Stimulated activated CD4-positive, alpha-beta T cell treated with anti-CD3 and anti-CD28 coated beads, Interleukin-15, amount 100 ng/mL, for 24 hours (primary cell): ENCODE measurements around the gene JMJD8.
A peak's percentile ranks its signal among the peaks of the same experiment; 100 is the strongest.

ENCODE experiments used
- DNase-seq: peaks from one replicate; pipeline ENCODE4 v3.0.0-alpha.2; 2020

The JMJD8 gene

DNA sequence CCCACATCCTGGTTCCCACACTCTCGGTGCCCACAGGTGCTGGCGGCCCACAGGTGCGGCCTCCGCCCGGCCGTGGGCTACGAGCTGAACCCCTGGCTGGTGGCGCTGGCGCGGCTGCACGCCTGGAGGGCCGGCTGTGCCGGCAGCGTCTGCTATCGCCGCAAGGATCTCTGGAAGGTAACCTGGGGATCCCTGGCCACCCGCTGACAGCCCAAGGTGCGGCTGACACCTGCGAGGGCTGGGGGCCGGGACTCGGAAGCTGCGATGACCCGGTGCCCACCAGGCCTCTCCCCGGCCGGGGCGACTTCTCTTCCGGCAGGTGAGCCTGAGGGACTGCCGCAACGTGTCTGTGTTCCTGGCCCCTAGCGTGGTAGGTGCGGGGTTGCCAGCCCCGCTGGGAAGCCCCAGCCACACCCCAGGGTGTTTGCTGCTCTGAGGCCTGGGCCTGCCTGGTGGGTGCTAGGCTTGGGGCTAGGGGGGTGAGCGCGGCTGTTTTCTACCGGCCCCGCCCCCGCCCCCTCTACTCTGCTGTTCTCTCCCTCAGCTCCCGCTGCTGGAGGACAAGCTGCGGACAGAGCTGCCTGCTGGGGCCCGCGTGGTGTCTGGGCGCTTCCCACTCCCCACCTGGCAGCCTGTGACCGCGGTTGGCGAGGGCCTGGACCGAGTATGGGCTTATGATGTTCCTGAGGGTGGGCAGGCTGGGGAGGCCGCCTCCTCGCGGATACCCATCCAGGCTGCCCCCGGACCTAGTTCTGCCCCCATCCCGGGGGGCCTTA is 37.8 kb upstream of the JMJD8 start:
- DNase-seq: no peak

DNA sequence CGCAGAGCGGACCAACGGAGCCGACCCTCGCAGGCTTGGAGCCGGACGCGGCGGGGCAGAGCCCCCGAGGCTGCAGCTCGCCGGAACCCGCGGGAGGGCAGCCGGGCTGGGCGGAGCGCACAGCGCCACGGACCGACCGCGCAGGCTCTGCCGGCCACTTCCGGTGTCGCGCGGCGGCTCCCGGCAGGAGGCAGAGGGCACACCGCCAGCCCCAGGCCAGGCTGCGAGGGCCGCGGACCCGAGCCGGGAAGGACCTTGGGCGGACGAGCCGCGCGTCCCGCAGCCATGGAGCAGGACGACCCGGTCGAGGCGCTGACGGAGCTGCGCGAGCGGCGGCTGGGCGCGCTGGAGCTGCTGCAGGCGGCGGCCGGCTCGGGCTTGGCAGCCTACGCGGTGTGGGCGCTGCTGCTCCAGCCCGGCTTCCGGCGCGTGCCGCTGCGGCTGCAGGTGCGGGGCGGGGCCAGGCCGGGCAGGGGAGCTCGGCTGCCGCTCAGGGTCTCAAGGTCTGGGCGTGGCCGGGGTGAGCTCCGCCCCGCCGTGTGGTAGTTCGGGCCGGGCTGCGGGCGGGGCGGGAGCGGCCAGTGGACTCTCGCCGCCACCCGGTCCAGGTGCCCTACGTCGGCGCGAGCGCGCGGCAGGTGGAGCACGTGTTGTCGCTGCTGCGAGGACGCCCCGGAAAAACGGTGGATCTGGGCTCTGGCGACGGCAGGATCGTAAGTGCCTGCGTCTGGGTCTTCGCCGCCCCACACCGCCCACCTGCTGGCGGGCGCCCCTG is 37.0 kb upstream of the JMJD8 start, which contains the start of gene ANTKMT:
TSS of gene ANTKMT (plus strand) at position 157 of the 775 bp plus-strand sequence. CDS start at position 286, 129 bp downstream.
- peak; percentile 90 for DNase-seq

DNA sequence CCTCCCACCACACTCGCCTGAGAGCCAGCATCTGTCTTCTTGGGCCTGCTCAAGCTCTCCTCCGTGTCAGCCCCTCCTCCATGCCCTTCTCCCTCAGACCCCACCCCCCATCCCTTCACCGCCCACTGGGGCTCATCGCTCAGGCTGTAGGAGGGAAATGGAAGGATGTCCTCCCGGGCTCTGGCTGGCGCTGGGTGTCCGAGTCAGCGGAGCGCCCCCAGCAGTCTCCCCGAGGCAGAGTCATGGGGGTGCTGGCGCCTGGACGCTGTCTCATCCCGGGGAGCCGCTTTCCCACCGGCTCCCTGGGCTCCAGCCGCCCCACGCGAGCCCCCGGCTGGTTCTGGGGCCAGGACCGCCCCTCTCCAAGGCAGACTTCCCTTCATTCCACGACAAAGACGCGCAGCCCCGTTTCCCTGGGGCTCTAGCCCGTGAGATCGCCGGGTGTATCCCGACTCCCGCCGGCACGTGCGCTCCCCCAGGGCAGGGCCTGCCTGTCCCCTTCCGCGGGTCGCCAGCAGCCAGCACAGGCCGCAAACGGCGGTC is 36.4 kb upstream of the JMJD8 start:
- peak; percentile 80 for DNase-seq

- DNase-seq: peak; percentile 29
Measured at GRCh38 chr16:719815-720446, 35.8 kb upstream of the JMJD8 start.

- DNase-seq: no peak
Measured at GRCh38 chr16:718922-719321, 34.8 kb upstream of the JMJD8 start.

DNA sequence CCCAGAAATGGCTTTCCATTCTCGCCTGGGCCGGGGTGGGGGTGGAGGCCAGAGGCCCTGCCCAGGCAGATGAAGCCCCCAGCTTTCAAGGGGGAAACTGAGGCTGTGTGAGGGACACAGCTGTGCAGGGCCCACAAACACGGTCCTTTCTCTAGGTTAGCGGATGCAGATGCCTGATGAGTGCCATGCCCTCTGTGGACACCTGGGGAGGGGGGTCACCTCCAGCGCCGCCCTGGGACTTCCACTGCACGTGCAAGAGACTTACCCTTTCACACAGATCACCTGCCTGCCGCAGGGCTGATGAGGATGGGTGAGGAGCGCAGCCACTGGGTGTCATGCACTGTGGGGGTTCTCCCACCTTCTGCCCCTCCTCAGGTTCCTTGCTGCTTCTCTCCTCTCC is 34.3 kb upstream of the JMJD8 start:
- no peak for DNase-seq

GRCh38 chr16:717450-718245 is 33.5 kb upstream of the JMJD8 start:
- DNase-seq: no peak

DNA sequence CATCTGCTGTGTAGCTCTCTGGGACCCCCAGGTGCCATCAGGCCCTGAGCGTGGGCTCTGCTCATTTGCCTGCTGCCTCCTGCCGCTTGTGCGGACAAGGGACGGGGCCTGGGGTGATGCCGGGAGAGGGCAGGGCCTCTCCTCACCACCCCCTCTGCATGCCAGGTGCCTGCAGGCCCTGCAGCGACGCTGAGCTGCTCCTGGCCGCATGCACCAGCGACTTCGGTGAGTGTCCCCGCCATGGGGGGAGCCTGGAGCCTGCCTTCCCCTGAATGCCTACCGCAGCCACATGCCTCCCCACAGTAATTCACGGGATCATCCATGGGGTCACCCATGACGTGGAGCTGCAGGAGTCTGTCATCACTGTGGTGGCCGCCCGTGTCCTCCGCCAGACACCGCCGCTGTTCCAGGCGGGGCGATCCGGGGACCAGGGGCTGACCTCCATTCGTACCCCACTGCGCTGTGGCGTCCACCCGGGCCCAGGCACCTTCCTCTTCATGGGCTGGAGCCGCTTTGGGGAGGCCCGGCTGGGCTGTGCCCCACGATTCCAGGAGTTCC is 32.7 kb upstream of the JMJD8 start:
- DNase-seq: no peak

- DNase-seq: no peak
Measured at GRCh38 chr16:716200-716568, 32.0 kb upstream of the JMJD8 start.

GRCh38 chr16:715477-716199 is 31.5 kb upstream of the JMJD8 start:
- DNase-seq: no peak

GRCh38 chr16:714558-715476 is 30.7 kb upstream of the JMJD8 start, which contains the start of gene METRN:
TSS of gene METRN (plus strand) at chr16:715118. CDS start at chr16:715290, 172 bp downstream.
- peak; percentile 96 for DNase-seq

DNA sequence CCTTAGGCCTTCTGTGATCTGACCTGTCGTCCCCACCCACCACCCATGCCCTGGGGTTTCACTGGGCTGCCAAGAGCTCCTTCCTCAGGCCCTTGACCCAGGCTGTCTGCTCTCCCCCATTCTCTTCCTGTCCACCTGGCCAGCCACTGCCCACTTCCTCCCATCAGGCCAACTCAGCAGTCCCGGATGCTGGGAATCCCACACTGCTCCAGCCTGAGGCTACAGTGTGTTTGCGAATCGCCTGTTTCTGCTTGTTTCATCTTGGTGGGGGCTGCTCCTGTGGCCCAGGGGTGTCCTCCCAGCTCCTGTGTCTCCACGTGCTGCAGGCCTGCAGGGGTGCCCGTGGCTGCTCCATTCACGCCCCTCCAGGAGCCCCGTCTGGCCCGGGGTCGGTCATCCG is 29.9 kb upstream of the JMJD8 start:
- DNase-seq: no peak

DNA sequence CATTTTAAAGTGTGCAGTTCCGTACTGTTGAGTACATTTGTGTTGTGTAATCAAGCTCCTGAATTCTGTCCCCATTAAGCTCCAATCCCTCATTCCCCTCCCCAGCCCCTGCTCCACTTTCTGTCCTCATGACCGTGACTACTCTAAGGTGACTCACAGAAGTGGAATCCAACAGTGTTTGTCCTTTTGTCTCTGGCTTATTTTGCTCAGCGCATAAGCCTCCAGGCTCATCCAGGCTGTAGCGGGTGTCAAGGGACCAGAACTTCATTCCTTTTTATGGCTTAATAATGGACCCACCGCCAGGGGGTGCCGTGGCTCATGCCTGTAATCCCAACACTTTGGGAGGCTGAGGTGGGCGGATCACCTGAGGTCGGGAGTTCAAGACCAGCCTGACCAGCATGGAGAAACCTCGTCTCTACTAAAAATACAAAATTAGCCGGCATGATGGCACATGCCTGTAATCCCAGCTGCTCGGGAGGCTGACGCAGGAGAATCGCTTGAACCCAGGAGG is 28.7 kb upstream of the JMJD8 start:
- DNase-seq: peak; percentile 79

DNA sequence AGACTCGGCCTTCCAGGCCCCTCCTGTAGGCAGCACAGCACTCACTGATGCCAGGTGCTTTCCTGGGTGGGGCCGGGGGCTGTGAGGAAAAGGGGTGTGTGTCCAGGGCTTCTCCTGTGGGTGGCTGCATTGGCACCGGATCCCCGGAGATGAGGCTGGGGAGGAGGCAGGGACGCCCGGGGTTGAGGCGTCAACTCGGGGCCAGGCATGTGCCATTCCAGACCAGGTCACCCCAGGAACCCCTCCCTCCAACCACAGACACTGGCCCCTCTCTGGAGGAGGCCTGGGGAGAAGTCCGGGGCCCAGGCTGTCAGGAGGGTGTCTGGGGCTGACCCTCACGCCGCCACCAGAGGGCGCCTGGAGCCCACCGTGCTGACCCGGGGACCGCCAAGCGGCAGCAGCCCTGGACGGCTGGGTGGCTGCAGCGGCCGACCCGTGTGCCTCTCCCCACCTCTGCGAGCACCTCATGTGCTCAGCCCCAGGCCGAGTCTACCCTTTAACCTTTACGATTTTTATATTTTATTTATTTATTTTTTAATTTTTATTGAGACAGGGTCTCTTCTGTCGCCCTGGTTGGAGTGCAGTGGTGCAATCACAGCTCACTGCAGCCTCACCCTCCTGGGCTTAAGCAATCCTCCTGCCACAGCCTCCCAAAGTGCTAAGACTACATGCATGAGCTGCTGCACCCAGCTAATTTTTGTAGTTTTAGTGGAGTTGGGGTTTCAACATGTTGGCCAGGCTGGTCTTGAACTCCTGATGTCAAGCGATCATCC is 27.6 kb upstream of the JMJD8 start:
- DNase-seq: peak; percentile 85

DNA sequence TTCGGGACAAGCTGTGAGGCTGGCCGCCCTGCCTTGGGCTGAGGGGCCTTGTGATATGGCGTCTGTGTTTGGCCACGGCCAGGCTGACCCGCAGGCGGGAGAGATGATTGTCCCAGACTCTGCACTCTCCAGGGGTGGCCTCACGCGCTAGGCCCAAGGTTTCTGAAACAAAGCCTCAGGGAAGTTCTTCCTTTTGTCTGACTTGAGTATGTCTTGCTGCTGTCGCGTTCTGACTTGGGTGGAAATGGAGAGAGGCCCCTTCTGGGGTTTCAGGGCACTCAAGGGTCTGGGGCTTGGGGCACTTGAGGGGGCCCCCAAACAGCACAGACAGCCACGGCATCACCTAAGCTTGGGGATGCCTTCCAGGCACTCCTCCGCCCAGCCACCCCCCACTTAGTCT is 26.9 kb upstream of the JMJD8 start:
- no peak for DNase-seq

DNA sequence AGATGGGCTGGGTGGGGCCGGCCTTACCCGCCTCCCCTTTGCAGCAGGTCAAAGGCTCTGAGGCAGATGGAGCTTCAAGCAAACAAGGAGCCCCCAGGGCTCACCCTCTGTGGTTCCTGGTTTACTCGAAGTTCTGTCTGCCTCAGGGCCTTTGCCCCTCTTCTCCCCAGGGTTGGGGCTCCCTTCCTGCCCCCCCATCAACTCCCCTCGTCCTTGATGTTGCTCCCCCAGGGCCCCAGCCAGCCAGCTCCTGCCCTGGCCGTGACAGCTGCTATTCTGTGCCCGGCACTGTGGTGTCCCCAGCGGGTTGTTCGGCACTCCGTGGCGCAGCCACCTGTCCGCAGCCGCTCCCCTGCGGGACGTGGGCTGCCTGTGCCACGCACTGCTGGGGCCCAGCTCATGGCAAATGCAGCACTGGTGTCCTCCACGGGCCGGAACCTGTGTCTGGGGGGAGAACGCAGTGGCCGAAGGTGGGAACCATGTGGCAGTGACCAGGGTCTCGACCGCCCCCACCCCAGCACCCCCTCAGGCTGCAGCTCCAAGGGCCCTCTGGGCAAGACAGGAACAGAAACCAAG is 26.5 kb upstream of the JMJD8 start:
- no peak for DNase-seq

DNA sequence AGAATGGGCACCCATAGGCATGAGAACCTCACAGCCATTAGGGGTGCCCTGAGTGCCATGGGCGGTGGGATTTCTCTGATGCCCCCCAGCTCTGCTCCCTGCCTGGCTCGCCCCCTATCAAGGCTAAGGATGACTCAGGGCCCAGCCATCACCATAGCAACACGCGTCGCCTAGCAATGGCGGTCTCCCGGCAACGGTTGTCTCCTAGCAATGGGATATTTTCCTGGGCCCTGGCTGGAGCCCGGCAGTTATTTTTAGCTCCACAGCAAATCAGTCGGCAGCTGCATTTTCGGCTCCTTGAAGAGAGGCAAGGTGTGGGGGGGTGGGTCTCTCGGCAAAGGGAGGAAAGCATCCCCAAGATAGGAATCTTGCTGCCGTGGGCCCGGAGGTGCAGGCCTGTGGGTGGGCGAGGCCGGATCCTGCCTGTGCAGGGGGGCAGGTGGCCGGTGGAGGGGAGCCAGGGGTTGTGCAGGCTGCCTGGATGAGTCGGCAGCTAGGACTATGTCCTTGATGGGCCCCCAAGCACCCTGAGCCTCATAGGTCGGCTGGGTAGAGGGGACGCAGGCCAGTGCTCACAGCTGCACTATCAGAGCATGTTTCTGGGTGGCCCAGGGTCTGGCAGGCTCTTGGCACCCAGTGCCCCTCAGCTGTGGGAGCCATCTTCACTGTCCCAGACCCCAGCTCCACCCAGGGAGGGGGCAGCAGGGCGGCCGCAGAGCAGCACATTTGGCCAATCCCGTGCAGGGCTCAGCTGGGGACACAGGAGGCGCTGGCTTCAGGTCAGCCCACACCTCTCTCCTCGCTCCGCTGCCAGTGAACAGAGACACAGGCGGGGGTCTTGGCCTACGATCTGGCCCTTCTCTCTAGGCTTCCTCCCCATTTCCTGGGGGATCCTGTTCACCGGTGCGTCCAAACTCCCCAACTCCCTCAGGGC is 25.7 kb upstream of the JMJD8 start:
- no peak for DNase-seq

DNA sequence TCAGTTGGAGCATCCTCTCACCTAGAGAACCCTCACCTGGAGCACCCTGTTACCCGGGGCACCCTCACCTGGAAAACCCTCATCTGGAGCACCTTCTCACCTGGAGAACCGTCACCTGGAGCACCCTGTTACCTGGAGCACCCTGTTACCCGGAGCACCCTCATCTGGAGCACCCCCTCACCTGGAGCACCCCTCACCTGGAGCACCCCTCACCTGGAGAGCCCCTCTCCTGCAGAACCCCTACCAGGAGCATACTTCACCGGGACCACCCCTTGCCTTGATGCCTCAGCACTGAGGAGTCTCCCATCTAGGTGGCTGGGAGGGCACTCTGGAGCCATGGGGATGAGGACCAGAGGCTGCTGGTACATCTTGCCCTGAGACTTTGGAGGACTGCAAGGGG is 24.8 kb upstream of the JMJD8 start:
- DNase-seq: no peak
